NCI-H69 (cell line): ENCODE results near the gene BCL7C.
A peak's percentile ranks its signal among the peaks of the same experiment; 100 is the strongest.
"Not testable (repeated sequence)": the region's sequence is repeated elsewhere in the genome, so short reads cannot be mapped to it uniquely, and the experiment has no call there.

Experiments used
- DNase-seq: peaks from one replicate; lab custom pipeline; 2025; lab: John Stamatoyannopoulos, UW

BCL7C gene

DNA sequence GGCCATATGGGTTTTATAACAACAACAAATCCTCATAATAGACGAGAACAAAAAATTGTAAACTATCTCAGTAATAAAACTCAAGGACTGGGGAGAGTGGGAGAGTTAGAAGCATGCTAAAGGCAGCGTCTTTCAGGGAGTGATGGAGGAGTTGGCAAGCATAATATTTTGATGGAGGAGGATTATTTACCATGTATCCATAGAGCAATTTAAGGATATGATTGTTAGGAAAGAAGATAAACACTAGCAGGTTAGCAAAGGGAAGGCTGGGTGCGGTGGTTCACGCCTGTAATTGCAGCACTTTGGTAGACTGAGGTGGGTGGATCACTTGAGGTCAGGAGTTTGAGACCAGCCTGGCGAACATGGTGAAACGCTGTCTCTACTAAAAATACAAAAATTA, 27.8 kb downstream of the BCL7C start:
- no peak for DNase-seq

DNA sequence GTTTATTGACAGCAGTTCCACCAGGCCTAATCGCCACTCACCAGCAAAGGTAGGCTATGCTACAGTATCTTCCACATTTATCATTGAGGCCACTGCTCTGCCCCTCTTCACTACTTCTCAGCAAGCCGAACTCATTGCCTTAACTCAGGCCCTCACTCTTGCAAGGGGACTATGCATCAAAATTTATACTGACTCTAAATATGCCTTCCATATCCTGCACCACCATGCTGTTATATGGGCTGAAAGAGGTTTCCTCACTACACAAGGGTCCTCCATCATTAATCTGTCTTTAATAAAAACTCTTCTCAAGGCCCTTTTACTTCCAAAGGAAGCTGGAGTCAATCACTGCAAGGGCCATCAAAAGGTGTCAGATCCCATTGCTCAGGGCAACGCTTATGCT, 30.7 kb downstream of the BCL7C start:
- not testable (repeated sequence) for DNase-seq

DNA sequence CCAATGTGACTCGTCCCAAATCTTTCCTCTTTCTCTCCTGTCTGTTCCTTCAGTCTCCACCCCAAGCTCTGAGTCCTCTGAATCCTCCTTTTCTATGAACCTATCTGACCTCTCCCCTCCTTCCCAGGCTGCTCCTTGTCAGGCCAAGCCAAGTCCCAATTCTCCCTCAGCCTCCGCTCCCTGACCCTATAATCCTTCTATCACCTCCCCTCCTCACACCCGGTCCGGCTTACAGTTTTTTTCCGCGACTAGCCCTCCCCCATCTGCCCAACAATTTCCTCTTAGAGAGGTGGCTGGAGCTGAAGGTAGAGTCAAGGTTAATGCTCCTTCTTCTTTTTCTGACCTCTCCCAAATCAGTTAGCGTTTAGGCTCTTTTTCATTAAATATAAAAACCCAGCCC, 33.1 kb downstream of the BCL7C start:
- DNase-seq: not testable (repeated sequence)

DNA sequence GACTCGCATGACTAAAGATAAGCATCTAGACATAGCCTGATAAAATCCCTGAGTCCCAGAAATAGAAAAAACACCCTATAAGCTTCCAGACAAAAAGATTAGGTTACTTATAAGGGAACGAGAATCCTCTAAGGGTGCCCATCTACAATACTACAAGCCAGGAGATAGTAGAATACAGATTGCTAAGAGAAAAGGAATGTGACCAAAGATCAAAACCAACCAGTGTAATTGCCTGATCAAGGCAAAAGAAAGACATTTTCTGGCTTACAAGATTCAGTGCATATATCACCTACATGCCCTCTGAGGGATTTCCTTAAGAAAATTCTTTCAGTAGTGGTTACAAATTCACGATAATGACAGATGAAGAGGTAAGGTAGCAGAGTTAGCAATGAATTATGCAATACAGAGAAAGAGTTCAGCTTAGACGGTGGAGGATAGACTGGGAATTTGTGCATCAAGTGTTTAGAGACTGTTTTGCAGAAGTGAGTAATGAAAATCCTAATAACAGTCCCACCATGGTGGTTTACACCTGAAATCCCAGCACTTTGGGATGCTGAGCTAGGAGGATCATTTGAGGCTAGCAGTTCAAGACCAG, 35.0 kb downstream of the BCL7C start:
- DNase-seq: no peak

DNA sequence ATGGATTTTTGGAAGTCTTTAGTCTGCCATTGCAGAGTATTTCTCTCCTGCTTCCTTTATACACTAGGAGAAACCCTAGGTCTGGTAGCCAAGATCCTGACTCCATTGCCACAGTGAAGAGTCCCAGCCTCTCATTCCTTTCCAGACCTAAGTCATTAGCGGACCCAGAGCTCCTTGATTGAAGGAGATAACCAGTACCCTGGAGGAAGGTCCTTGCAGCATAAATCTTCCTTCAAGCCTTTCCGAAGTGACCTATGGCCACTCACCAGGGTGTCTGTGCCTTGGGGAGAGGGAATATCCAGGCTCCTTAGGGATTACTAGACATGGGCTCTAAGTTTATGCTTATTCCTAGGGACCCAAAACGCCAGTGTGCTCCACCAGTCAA, 35.8 kb downstream of the BCL7C start:
- DNase-seq: no peak

DNA sequence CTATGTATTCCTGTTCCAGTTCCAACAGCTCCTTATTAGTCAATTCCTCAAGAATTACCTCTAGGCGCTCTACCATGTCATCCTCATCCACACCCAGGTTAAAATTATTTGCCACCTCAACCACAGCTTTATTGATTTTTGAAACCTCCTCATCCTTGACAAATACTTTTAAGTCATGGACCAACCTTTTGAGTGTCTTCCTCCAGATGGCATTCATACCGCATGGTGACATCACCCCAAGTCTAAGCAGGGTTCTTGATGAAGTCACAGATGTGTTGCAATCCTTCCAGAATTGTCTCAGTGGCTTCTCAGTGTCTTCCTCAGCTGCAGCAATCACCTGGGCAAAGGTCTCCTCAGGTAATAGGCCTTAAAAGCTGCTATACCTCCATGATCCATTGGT, 40.1 kb downstream of the BCL7C start:
- DNase-seq: no peak

DNA sequence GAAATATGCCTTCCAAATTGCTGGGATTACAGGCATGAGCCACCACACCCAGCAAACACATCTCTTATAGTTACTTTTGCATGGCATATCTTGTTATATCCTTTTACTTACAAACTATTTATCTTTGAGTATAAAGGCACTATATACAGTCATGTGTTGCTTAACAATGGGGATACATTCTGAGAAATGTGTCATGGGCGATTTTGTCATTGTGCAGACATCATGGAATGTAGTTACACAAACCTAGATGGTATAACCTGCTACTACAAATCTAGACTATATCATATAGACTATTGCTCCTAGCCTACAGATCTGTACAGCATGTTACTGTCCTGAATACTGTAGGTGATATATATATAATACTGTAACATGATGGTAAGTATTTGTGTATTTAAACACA, 43.6 kb downstream of the BCL7C start:
- DNase-seq: no peak

DNA sequence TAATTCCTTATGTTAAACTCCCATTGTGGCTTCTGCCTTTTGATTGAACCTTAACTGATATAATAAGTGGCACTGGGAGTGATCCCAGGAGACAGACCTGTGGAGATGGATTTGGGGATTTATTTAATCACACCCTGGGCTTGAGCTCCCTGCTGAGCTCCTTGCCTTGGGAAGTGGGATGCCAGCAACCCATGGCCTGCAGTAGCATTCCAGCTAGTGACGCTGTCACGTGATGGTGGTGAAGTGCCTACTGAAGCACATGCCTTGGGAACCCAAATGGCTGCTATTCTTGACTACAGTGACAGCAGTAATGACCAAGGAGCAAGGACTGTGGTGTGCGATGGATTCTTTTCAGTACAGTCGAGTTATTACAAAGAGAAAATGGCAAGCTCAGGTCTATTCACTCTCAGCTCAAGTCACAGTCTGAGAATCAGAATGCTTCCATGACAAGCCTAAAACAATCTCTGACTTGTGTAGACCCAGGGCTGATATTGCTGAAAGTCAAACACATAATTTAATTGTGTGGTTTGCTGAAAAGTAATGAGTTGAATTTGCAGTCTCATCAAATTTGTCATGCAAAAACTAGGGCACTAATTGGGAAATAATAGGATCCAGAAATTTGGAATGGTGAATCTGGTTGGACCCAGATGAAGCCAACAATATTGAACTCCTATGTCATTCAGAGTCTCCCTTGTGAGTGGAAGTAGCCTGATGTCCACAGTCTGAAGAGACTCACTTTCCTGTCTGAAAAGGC, 47.1 kb downstream of the BCL7C start:
- no peak for DNase-seq

DNA sequence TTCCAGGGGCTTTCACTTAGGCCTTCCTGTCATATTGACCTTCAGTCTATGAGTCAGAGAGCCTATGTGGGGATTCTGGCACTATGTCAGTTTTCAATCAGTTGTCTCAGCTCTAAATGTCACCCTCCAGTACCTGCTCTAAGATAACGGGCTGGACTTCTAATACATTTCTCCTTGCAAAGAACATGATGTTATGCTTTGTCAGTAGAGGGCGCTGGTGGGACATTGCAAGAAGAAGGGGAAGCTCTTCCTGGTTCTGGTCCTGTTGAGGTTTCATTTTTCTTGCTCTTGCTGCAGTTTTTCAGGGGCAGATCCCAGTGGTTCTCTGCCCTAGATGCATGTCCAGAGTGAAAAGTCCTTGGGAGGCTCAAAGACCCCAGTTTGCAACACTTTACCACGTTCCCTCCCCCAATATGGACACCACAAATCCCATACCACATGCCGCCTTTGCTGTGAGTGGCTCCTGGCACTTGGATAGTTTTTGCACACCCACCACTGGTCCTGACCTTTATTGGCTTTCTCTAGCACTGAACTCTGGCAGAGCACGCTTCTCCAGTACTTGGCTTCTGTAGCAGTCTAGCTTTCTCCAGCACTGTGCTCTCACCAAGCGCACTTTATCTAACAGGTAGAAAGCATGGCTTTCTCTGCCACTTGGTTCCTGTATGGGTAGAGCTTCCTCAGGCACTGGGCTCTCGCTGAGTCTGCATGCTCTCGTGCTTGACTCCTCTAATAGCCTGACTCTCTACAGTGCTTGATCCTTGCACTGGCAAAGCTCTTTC, 49.0 kb downstream of the BCL7C start:
- DNase-seq: peak; percentile 94

DNA sequence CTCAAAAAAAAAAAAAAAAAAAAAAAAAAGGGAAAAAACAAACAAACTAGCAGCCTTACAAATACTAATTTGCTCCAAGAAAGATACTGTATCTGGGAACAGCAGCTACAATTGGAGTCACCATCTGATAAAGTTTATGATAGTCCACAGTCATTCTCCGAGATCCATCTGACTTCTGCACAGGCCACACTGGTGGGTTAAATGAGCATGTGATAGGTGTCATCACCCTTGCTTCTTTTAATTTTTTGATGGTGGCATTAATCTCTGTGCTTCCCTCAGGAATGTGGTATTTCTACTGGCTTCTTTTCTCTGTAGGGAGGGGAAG, 49.6 kb downstream of the BCL7C start:
- no peak for DNase-seq

DNA sequence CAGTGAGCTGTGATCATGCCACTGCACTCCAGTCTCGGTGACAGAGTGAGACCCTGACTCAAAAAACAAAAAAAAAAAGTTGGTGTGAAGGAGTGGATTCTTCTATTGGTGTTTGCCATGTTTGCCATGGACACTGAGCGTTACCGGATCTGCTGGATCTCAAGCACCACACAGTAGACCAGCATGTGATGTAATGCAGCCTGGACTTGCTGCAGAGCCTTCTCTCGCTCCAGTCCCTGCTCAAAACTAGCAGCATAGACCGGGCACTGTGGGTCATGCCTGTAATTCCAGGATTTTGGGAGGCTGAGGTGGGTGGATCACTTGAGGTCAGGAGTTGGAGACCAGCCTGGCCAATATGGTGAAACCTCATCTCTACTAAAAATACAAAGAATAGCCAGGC, 50.4 kb downstream of the BCL7C start:
- no peak for DNase-seq

DNA sequence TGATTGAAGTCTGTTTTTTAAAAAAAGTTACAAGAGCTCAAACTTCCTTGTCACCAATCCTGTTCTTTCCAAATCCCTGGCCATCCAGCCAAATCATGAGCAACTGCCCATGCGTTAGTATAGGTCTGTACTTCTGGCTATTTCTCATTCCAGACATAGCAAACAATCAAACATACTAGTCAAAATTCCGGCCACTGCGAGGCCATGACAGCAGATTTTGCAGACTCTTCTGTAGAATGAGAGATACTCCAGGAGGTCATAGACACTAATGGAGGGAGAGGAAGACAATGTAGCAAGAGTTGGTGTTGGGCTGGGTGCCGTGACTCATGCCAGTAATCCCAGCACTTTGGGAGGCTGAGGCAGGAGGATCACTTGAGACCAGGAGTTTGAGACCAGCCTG, 50.9 kb downstream of the BCL7C start:
- DNase-seq: no peak

DNA sequence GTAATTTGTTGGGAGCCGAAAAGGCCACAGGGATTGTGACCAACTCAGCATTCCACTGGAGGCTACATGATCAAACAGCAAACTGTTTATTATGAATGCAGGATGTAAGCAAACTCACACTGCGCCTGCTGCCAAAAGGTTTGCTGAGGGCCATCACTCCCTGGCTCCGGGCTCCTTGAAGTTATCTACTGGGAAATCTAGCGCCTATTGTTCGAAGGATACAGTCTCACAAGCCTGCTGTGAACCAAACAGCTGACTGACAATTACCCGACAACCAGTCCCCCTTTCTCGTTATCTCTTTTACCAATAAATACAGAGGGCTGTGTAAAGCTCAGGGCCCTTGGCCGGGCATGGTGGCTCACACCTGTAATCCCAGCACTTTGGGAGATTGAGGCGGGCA, 52.5 kb downstream of the BCL7C start:
- DNase-seq: no peak

DNA sequence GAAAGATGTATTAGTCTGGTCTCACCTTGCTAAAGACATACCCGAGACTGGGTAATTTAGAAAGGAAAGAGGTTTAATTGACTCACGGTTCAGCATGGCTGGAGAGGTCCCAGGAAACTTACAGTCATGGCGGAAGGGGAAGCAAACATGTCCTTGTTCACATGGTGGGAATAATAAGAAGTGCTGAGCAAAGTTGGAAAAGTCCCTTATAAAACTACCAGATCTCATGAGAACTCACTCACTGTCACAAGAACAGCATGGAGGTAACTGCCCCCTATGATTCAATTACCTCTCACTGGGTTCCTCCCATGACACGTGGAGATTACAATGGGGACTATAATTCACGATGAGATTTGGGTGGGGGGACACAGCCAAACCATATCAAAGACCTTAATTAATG, 53.3 kb downstream of the BCL7C start:
- DNase-seq: no peak

DNA sequence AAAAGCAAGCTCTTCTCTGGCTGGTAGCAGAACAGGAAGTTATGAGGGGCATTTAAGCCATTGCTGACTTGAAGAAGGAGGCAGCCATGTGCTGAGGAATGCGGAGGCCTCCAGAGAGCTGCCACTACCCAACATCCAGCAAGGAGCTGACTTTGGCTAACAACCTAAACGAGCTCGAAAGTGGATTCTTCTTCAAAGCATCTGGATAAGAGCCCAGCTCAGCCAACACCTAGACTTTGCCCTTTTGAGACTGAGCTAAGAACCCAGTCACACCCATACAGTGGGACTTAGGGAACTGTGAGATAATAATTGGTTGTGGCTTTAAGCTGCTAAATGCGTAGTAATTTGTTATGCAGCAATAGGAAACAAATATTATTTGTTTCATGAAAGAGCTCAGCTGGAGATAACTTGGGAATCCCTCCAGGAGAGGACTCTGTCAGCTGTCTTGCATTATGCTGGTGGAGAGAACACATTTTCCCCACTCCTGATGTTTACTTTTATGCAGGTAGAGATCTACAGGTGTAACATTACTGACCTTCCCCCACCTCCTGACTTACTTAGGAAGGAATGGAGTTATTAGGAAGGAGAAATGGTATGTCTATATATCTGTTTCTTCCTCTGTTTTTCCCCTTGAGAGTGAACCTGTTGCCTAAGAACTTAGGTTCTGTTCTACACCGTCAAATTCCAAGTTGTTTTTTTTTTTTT, 54.2 kb downstream of the BCL7C start:
- DNase-seq: peak; percentile 52

DNA sequence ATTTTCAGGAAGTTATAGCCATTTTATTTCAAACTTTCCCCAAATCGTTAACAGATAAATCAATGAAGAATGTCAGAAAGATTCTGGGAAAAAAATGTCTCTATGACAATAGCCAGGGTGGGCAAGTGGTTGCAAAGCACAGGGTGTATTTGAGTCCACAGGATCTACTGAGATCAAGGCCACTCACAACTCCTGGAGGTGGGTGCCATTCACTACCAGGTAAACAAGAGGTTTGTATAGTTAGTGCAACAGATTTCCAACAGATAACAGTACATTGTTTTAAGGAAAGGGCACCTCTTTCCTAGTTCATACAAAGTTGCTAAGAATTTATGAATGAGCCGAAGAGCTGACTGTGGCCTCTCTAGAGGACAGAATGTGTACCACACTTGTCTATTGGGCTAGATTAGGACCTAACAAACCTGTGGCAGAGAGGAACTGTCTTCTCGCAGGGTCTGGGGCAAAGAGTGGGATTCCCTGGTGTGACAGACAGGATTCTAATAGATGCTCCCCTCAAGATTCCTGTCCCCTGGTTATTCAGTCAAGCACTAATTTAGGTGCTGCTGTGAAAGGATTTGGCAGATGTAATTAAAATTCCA, 54.9 kb downstream of the BCL7C start:
- DNase-seq: no peak

DNA sequence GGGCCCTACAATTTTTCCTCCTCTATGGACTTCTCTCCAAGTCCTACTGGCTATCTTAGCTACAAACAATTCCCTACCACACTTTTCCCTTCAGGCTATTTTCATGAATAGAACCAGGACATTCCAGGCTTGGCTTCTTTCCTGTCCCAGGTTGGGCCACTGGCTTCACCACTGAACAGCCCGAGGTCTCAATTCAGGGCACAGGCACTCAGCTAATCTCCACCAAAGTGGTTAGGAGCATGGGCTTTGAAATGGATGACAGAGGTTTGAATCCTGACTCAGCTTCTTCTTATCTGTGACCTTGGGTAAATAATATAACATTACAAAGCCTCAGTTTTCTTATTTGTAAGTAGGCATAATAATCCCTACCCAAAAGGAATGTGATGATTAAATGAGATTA, 56.0 kb downstream of the BCL7C start:
- no peak for DNase-seq
